ENCODE results near the gene TMEFF1. TPM values are rescaled to one million over a fixed set of nuclear protein-coding genes. Genes with fewer than 3 reads are reported as not detected.

TMEFF1 gene
- total RNA-seq, 1 experiment from 2014 or later = 1.7 TPM

- H3K9me3 Mint-ChIP-seq (ENCODE audit: low read depth, unreplicated experiment) = no peaks in the 10 kb centered on the region
- H3K4me1 Mint-ChIP-seq (ENCODE audit: low read depth, unreplicated experiment) = peaks cover 17% of the 10 kb centered on the region
Measured at GRCh38 chr9:100579665-100580064, 106.7 kb downstream of the TMEFF1 start.

DNA sequence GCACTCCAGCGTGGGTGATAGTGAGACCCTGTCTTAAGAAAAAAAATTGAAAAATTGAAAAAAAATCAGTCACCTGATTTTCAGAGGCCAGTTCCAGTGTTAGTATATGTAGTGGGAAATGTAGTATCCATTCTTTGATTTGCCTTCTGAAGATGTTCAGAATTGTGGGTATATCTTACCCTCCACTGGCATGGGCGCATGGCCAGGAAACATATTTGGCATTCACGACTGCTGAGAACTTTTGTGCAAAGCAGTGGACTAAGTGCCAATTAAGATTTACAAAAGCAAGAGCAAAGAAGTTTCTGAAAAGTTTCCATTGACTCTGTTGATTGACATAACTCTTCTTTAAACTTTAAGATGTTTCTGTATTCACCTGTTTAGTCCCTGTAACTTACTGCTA lies 107.3 kb downstream of the TMEFF1 start:
- BruUV-seq (replicated peaks) = no TSS peak
- TF ChIP-seq, protein P1, sequence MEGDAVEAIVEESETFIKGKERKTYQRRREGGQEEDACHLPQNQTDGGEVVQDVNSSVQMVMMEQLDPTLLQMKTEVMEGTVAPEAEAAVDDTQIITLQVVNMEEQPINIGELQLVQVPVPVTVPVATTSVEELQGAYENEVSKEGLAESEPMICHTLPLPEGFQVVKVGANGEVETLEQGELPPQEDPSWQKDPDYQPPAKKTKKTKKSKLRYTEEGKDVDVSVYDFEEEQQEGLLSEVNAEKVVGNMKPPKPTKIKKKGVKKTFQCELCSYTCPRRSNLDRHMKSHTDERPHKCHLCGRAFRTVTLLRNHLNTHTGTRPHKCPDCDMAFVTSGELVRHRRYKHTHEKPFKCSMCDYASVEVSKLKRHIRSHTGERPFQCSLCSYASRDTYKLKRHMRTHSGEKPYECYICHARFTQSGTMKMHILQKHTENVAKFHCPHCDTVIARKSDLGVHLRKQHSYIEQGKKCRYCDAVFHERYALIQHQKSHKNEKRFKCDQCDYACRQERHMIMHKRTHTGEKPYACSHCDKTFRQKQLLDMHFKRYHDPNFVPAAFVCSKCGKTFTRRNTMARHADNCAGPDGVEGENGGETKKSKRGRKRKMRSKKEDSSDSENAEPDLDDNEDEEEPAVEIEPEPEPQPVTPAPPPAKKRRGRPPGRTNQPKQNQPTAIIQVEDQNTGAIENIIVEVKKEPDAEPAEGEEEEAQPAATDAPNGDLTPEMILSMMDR (IDR thresholded peaks at IDR 0.05; ENCODE audit: unreplicated experiment) = no peak
- Mint-ChIP-seq H3K4me3 (ENCODE audit: low read depth, unreplicated experiment) (no peak overlapping the region), H3K4me1 (ENCODE audit: low read depth, unreplicated experiment) (peaks cover 17% of the 10 kb centered on the region), H3K27ac (ENCODE audit: unreplicated experiment) (no peak overlapping the region), H3K27me3 (ENCODE audit: unreplicated experiment) (no peaks in the 10 kb centered on the region), H3K9me3 (ENCODE audit: low read depth, unreplicated experiment) (no peaks in the 10 kb centered on the region), H3K36me3 (ENCODE audit: insufficient read depth, unreplicated experiment) (no peaks in the 10 kb centered on the region)
- no peak for DNase-seq
- CTCF ChIA-PET = no interaction called here
- intact Hi-C loops (cut with micrococcal nuclease; ENCODE audit: unreplicated experiment) = no loop called here

More at GRCh38 chr9:100579665-100580064, 106.7 kb downstream of the TMEFF1 start:
- no peak for DNase-seq
- no TSS peak for BruUV-seq (replicated peaks)
- H3K4me3 Mint-ChIP-seq (ENCODE audit: low read depth, unreplicated experiment) = no peak overlapping the region
- no peaks in the 10 kb centered on the region for H3K36me3 Mint-ChIP-seq (ENCODE audit: insufficient read depth, unreplicated experiment)
- CTCF ChIA-PET = no interaction called here
- no peak overlapping the region for H3K27ac Mint-ChIP-seq (ENCODE audit: unreplicated experiment)
- intact Hi-C loops (cut with micrococcal nuclease; ENCODE audit: unreplicated experiment) = loop anchor here (5.0 kb wide), 1 partner anchor 67 kb away; no protein-coding TSS in a partner anchor
- TF ChIP-seq, protein P1 (IDR thresholded peaks at IDR 0.05; ENCODE audit: unreplicated experiment) = no peak
- H3K27me3 Mint-ChIP-seq (ENCODE audit: unreplicated experiment) = no peaks in the 10 kb centered on the region

DNA sequence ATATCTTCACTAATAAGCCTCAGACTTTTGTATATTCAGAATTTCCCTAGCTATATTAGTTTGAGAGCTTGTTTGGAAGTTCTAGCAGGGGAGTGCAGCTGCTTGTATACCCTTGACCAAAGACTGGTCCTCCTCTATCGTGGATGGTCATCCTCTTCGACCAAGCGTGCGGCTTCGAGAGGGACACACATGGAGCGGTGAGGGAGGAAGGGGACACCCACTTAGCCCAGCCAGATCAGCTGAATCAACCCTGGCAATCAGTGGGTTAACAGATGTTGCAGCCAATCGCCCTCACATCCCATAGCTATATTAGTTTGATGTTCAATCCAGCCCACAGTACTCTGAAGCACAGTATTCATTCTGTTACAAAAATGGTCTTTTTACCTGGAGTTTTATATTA lies 108.1 kb downstream of the TMEFF1 start:
- no peaks in the 10 kb centered on the region for H3K36me3 Mint-ChIP-seq (ENCODE audit: insufficient read depth, unreplicated experiment)

DNA sequence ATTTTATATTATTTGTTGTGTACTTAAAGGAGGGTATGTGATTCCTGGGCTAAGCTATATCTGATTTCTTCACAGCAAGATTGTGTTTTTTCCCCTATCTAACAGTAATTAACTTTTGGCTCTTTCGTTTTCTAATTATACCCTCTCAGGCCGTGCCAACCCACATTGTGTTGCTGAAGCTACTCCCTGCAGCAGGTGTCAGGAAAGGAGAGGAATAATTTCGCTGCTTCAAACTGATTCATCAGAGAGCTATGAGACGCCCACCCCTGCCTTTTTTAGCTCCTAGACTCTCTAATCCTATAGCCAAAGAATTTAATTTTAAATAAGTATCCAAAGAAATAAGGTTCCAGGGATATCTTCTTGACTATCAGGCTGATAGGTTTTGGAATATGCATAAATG lies 108.7 kb downstream of the TMEFF1 start:
- CTCF ChIA-PET = interaction anchor here (0.6 kb wide), 1 partner anchor 141 kb away, joined by 7 read pairs; no protein-coding TSS in a partner anchor
- BruUV-seq (replicated peaks) = no TSS peak
- Mint-ChIP-seq H3K9me3 (ENCODE audit: low read depth, unreplicated experiment) (no peaks in the 10 kb centered on the region), H3K36me3 (ENCODE audit: insufficient read depth, unreplicated experiment) (no peaks in the 10 kb centered on the region), H3K27ac (ENCODE audit: unreplicated experiment) (no peak overlapping the region), H3K4me1 (ENCODE audit: low read depth, unreplicated experiment) (peaks cover 17% of the 10 kb centered on the region), H3K4me3 (ENCODE audit: low read depth, unreplicated experiment) (no peak overlapping the region), H3K27me3 (ENCODE audit: unreplicated experiment) (no peaks in the 10 kb centered on the region)
- DNase-seq = no peak
- TF ChIP-seq, protein P1 (IDR thresholded peaks at IDR 0.05; ENCODE audit: unreplicated experiment) = no peak
- intact Hi-C loops (cut with micrococcal nuclease; ENCODE audit: unreplicated experiment) = no loop called here

More for the DNA sequence above, 108.1 kb downstream of the TMEFF1 start:
- H3K4me1 Mint-ChIP-seq (ENCODE audit: low read depth, unreplicated experiment) = peaks cover 17% of the 10 kb centered on the region
- BruUV-seq (replicated peaks) = no TSS peak
- intact Hi-C loops (cut with micrococcal nuclease; ENCODE audit: unreplicated experiment) = no loop called here
- no peaks in the 10 kb centered on the region for H3K9me3 Mint-ChIP-seq (ENCODE audit: low read depth, unreplicated experiment)
- CTCF ChIA-PET = no interaction called here
- no peak overlapping the region for H3K27ac Mint-ChIP-seq (ENCODE audit: unreplicated experiment)
- no peak for DNase-seq
- H3K4me3 Mint-ChIP-seq (ENCODE audit: low read depth, unreplicated experiment) = no peak overlapping the region
- TF ChIP-seq, protein P1 (IDR thresholded peaks at IDR 0.05; ENCODE audit: unreplicated experiment) = no peak
- H3K27me3 Mint-ChIP-seq (ENCODE audit: unreplicated experiment) = no peaks in the 10 kb centered on the region
